ENCODE measurements around the gene ACP5. TPM values are rescaled to one million over a fixed set of nuclear protein-coding genes. Genes with fewer than 3 reads are reported as not detected.

ACP5 gene
- total RNA-seq, 1 donor from 2014 or later = not detected

- no peak overlapping the region for H3K27ac Mint-ChIP-seq (ENCODE audit: unreplicated experiment)
- TF ChIP-seq CTCF (IDR thresholded peaks at IDR 0.05; ENCODE audit: partially characterized antibody, unreplicated experiment) = no peak
- no peaks in the 10 kb centered on the region for H3K36me3 Mint-ChIP-seq (ENCODE audit: unreplicated experiment)
- no peak for DNase-seq
- H3K4me1 Mint-ChIP-seq (ENCODE audit: low read depth, unreplicated experiment) = no peaks in the 10 kb centered on the region
- H3K4me3 Mint-ChIP-seq (ENCODE audit: unreplicated experiment) = no peak overlapping the region
- H3K27me3 Mint-ChIP-seq (ENCODE audit: unreplicated experiment) = peaks cover 3% of the 10 kb centered on the region
- H3K9me3 Mint-ChIP-seq (ENCODE audit: unreplicated experiment) = peaks cover 5% of the 10 kb centered on the region
These were observed 16.6 kb upstream of the ACP5 start for GRCh38 chr19:11594084-11594483.

- peak; percentile 46 for TF ChIP-seq CTCF (IDR thresholded peaks at IDR 0.05; ENCODE audit: partially characterized antibody, unreplicated experiment)
- H3K4me3 Mint-ChIP-seq (ENCODE audit: unreplicated experiment) = peak overlapping the region; percentile 38
- DNase-seq = no peak
- H3K36me3 Mint-ChIP-seq (ENCODE audit: unreplicated experiment) = no peaks in the 10 kb centered on the region
- peaks cover 7% of the 10 kb centered on the region for H3K9me3 Mint-ChIP-seq (ENCODE audit: unreplicated experiment)
- H3K27ac Mint-ChIP-seq (ENCODE audit: unreplicated experiment) = no peak overlapping the region
- peaks cover 2% of the 10 kb centered on the region for H3K4me1 Mint-ChIP-seq (ENCODE audit: low read depth, unreplicated experiment)
- peaks cover 6% of the 10 kb centered on the region for H3K27me3 Mint-ChIP-seq (ENCODE audit: unreplicated experiment)
These were observed 10.7 kb upstream of the ACP5 start for GRCh38 chr19:11587975-11588631.

- Mint-ChIP-seq H3K27ac (ENCODE audit: unreplicated experiment) (no peak overlapping the region), H3K27me3 (ENCODE audit: unreplicated experiment) (peaks cover 6% of the 10 kb centered on the region), H3K4me1 (ENCODE audit: low read depth, unreplicated experiment) (peaks cover 2% of the 10 kb centered on the region), H3K36me3 (ENCODE audit: unreplicated experiment) (no peaks in the 10 kb centered on the region), H3K9me3 (ENCODE audit: unreplicated experiment) (peaks cover 7% of the 10 kb centered on the region), H3K4me3 (ENCODE audit: unreplicated experiment) (peak overlapping the region; percentile 38)
- DNase-seq = peak; percentile 87
- peak; percentile 82 for TF ChIP-seq CTCF (IDR thresholded peaks at IDR 0.05; ENCODE audit: partially characterized antibody, unreplicated experiment)
These were observed 10.0 kb upstream of the ACP5 start for GRCh38 chr19:11587302-11587974.

GRCh38 chr19:11586331-11586730 lies 8.9 kb upstream of the ACP5 start:
- peaks cover 2% of the 10 kb centered on the region for H3K4me1 Mint-ChIP-seq (ENCODE audit: low read depth, unreplicated experiment)
- H3K27ac Mint-ChIP-seq (ENCODE audit: unreplicated experiment) = no peak overlapping the region
- H3K4me3 Mint-ChIP-seq (ENCODE audit: unreplicated experiment) = no peak overlapping the region
- no peak for DNase-seq
- no peak for TF ChIP-seq CTCF (IDR thresholded peaks at IDR 0.05; ENCODE audit: partially characterized antibody, unreplicated experiment)
- no peaks in the 10 kb centered on the region for H3K36me3 Mint-ChIP-seq (ENCODE audit: unreplicated experiment)
- H3K27me3 Mint-ChIP-seq (ENCODE audit: unreplicated experiment) = peaks cover 8% of the 10 kb centered on the region
- H3K9me3 Mint-ChIP-seq (ENCODE audit: unreplicated experiment) = peaks cover 5% of the 10 kb centered on the region

GRCh38 chr19:11581740-11582139 lies 4.3 kb upstream of the ACP5 start:
- Mint-ChIP-seq H3K36me3 (ENCODE audit: unreplicated experiment) (no peaks in the 10 kb centered on the region), H3K4me3 (ENCODE audit: unreplicated experiment) (no peak overlapping the region), H3K9me3 (ENCODE audit: unreplicated experiment) (peaks cover 3% of the 10 kb centered on the region), H3K27ac (ENCODE audit: unreplicated experiment) (no peak overlapping the region), H3K4me1 (ENCODE audit: low read depth, unreplicated experiment) (no peaks in the 10 kb centered on the region), H3K27me3 (ENCODE audit: unreplicated experiment) (peaks cover 15% of the 10 kb centered on the region)
- no peak for DNase-seq
- no peak for TF ChIP-seq CTCF (IDR thresholded peaks at IDR 0.05; ENCODE audit: partially characterized antibody, unreplicated experiment)
